ENCODE data around the gene ABCA13.

ABCA13 gene

GRCh38 chr7:48360574-48360973, 189.3 kb downstream of the ABCA13 start:
- DNase-seq: no peak

GRCh38 chr7:48363174-48363573, 191.9 kb downstream of the ABCA13 start:
- no peak for DNase-seq

- DNase-seq: no peak
Measured at GRCh38 chr7:48365010-48365409, 193.8 kb downstream of the ABCA13 start.

GRCh38 chr7:48366096-48366495, 194.8 kb downstream of the ABCA13 start:
- DNase-seq: peak in 2 of 56 donors; percentile 12 to 16

GRCh38 chr7:48376263-48376662, 205.0 kb downstream of the ABCA13 start:
- no peak for DNase-seq

GRCh38 chr7:48380921-48381320, 209.7 kb downstream of the ABCA13 start:
- DNase-seq: no peak

GRCh38 chr7:48381571-48381970, 210.3 kb downstream of the ABCA13 start:
- DNase-seq: no peak

- no peak for DNase-seq
Measured at GRCh38 chr7:48384180-48384752, 213.0 kb downstream of the ABCA13 start.

- no peak for DNase-seq
Measured at GRCh38 chr7:48387932-48388331, 216.7 kb downstream of the ABCA13 start.

GRCh38 chr7:48388911-48389310, 217.7 kb downstream of the ABCA13 start:
- DNase-seq: no peak

- DNase-seq: no peak
Measured at GRCh38 chr7:48389977-48390376, 218.7 kb downstream of the ABCA13 start.

GRCh38 chr7:48390388-48391327, 219.4 kb downstream of the ABCA13 start:
- DNase-seq: no peak

GRCh38 chr7:48398191-48398590, 226.9 kb downstream of the ABCA13 start:
- DNase-seq: peak in 1 of 56 donors; percentile 7

GRCh38 chr7:48402721-48403120, 231.5 kb downstream of the ABCA13 start:
- DNase-seq: no peak

- no peak for DNase-seq
Measured at GRCh38 chr7:48408731-48409130, 237.5 kb downstream of the ABCA13 start.

GRCh38 chr7:48411619-48412018, 240.4 kb downstream of the ABCA13 start:
- DNase-seq: no peak

GRCh38 chr7:48414011-48414732, 242.9 kb downstream of the ABCA13 start:
- DNase-seq: no peak

GRCh38 chr7:48416327-48416908, 245.2 kb downstream of the ABCA13 start:
- no peak for DNase-seq

- DNase-seq: no peak
Measured at GRCh38 chr7:48419401-48419800, 248.1 kb downstream of the ABCA13 start.

- DNase-seq: no peak
Measured at GRCh38 chr7:48420206-48420605, 248.9 kb downstream of the ABCA13 start.

- DNase-seq: no peak
Measured at GRCh38 chr7:48421357-48421756, 250.1 kb downstream of the ABCA13 start.

- DNase-seq: peak in 1 of 56 donors; percentile 6
Measured at GRCh38 chr7:48424731-48425130, 253.5 kb downstream of the ABCA13 start.

Measured in nucleus accumbens (tissue), 56 donors.